GM23338 (cell line): Measurements from ENCODE around the gene DAGLA. TPM values are rescaled to one million over a fixed set of nuclear protein-coding genes. Genes with fewer than 3 reads are reported as not detected.
A peak's percentile ranks its signal among the peaks of the same experiment; 100 is the strongest.

Source experiments
- ATAC-seq: fragments of 200-7000 bp; cut with Tn5 transposase; 3 replicates; pipeline ENCODE4 v1.9.1; 2020
- DNase-seq: peaks from one replicate; pipeline ENCODE4 v3.0.0-alpha.2; 2015; ENCODE audit warnings: low spot score
- H2AFZ ChIP-seq: fragments of 200-600 bp; sonication (generic); 2 replicates; pipeline ENCODE4 v1.8.0; 2016; ENCODE audit warnings: antibody characterized with exemption, mild to moderate bottlenecking, moderate library complexity
- H3F3A ChIP-seq: fragments of 200-600 bp; sonication (generic); replicated peaks from 2 replicates; pipeline ENCODE4 v1.8.0; 2017; ENCODE audit warnings: antibody characterized with exemption, mixed run types, low read depth
- H3K27ac ChIP-seq: fragments of 200-600 bp; sonication (generic); 2 replicates; pipeline ENCODE4 v1.6.1; 2016; ENCODE audit warnings: low read depth
- H3K27me3 ChIP-seq: fragments of 200-600 bp; sonication (generic); 2 replicates; pipeline ENCODE4 v1.8.0; 2016; ENCODE audit warnings: mild to moderate bottlenecking, mixed run types, moderate library complexity; ENCODE audit not compliant: insufficient read depth
- H3K36me3 ChIP-seq: fragments of 200-600 bp; sonication (generic); 2 replicates; pipeline ENCODE4 v1.8.0; 2016; ENCODE audit warnings: mild to moderate bottlenecking; ENCODE audit not compliant: insufficient read depth
- H3K4me1 ChIP-seq: fragments of 200-600 bp; sonication (generic); 2 replicates; pipeline ENCODE4 v1.8.0; 2016; ENCODE audit warnings: mild to moderate bottlenecking, moderate library complexity; ENCODE audit not compliant: insufficient read depth
- H3K4me2 ChIP-seq: fragments of 200-600 bp; sonication (generic); 2 replicates; pipeline ENCODE4 v1.7.1; 2017; ENCODE audit warnings: mixed run types
- H3K4me3 ChIP-seq: fragments of 200-600 bp; sonication (generic); 2 replicates; pipeline ENCODE4 v1.6.1; 2016; ENCODE audit warnings: mixed run types
- H3K79me2 ChIP-seq: fragments of 200-600 bp; sonication (generic); replicated peaks from 2 replicates; pipeline ENCODE4 v1.8.0; 2017; ENCODE audit warnings: mild to moderate bottlenecking; ENCODE audit not compliant: insufficient read depth
- H3K9me2 ChIP-seq: fragments of 200-600 bp; sonication (generic); 2 replicates; pipeline ENCODE4 v1.8.0; 2017; ENCODE audit not compliant: insufficient read depth
- H4K20me1 ChIP-seq: fragments of 200-600 bp; sonication (generic); replicated peaks from 2 replicates; pipeline ENCODE4 v1.8.0; 2017; ENCODE audit warnings: mild to moderate bottlenecking; ENCODE audit not compliant: insufficient read depth
- H3K27ac Mint-ChIP-seq: 2 replicates; pipeline ENCODE4 v1.8.0; 2020; ENCODE audit warnings: inconsistent platforms, mild to moderate bottlenecking, moderate library complexity, mixed read lengths
- H3K27me3 Mint-ChIP-seq: 3 replicates; pipeline ENCODE4 v1.8.0; 2022; ENCODE audit warnings: low read depth, mild to moderate bottlenecking, moderate library complexity, mixed read lengths, inconsistent platforms; ENCODE audit not compliant: insufficient read depth, poor library complexity
- H3K36me3 Mint-ChIP-seq: 3 replicates; pipeline ENCODE4 v1.8.0; 2021; ENCODE audit warnings: low read depth, mild to moderate bottlenecking, inconsistent platforms, moderate library complexity, mixed read lengths
- H3K4me1 Mint-ChIP-seq: 3 replicates; pipeline ENCODE4 v1.8.0; 2020; ENCODE audit warnings: mild to moderate bottlenecking, inconsistent platforms, mixed read lengths
- H3K4me3 Mint-ChIP-seq: 3 replicates; pipeline ENCODE4 v1.8.0; 2021; ENCODE audit warnings: moderate library complexity, mild to moderate bottlenecking, inconsistent platforms, mixed read lengths
- H3K9me3 Mint-ChIP-seq: 3 replicates; pipeline ENCODE4 v1.8.0; 2020; ENCODE audit warnings: moderate library complexity, mild to moderate bottlenecking, inconsistent platforms, mixed read lengths
- CREB1 ChIP-seq: fragments of 250-450 bp; sonication (Bioruptor Pico); IDR thresholded peaks from 2 replicates; pipeline ENCODE4 v1.5.0; 2020; ENCODE audit warnings: low read depth, mild to moderate bottlenecking, moderate library complexity
- ETS1 ChIP-seq: IDR thresholded peaks from 2 replicates; pipeline ENCODE4 v1.6.1; 2016; ENCODE audit warnings: antibody characterized with exemption
- EZH2 ChIP-seq: fragments of 200-600 bp; sonication (generic); IDR thresholded peaks from one replicate; pipeline ENCODE4 v1.8.0; 2017; ENCODE audit warnings: antibody characterized with exemption, mild to moderate bottlenecking, low read depth; ENCODE audit not compliant: unreplicated experiment
- EZH2phosphoT487 ChIP-seq: fragments of 200-600 bp; sonication (generic); IDR thresholded peaks from one replicate; pipeline ENCODE4 v1.8.1; 2018; ENCODE audit warnings: antibody characterized with exemption; ENCODE audit not compliant: unreplicated experiment
- POLR2AphosphoS5 ChIP-seq: IDR thresholded peaks from 2 replicates; pipeline ENCODE4 v1.6.1; 2016; ENCODE audit warnings: antibody characterized with exemption, low read depth
- ZNF462 ChIP-seq: fragments of 250-450 bp; sonication (Bioruptor Pico); IDR thresholded peaks from 2 replicates; pipeline ENCODE4 v1.5.0; 2020; ENCODE audit warnings: mild to moderate bottlenecking, moderate library complexity
- polyA plus RNA-seq: library from polyadenylated mRNA; unstranded; fragments of >200 nt; fragmentation: Nextera tagmentation; extraction: Ambion mirVana; gene quantifications from 2 replicates; pipeline ENCODE4 v1.2.1, GENCODE V29; 2016
- total RNA-seq: library from RNA; depleted of rRNA; stranded (reverse); fragments of >200 nt; shearing (Covaris generic); gene quantifications from 2 replicates; pipeline ENCODE4 v1.2.3, GENCODE V29; 2014
- TF ChIP-seq, protein P1 (sequence below), 2 experiments: fragments of 200-600 bp in 1 of 2; sonication (generic) in 1 of 2; conservative IDR thresholded peaks; 2 replicates each; pipeline versions ENCODE4 v1.5.1 to v1.6.1; 2016 to 2017; ENCODE audit warnings: antibody characterized with exemption in 2 of 2, low read depth in 2 of 2, mild to moderate bottlenecking in 2 of 2, moderate library complexity in 1 of 2

DAGLA gene
- total and polyA plus RNA-seq, 2 experiments from 2014 or later: 0.55 to 2.5 TPM

GRCh38 chr11:61771195-61771894, 91.2 kb downstream of the DAGLA start:
- Histone ChIP-seq H2AFZ (no peak overlapping the region), H3K27me3 (no peaks in the 10 kb centered on the region), H3F3A (no peaks in the 10 kb centered on the region), H3K27ac (no peak overlapping the region), H3K4me1 (peaks cover 6% of the 10 kb centered on the region), H3K4me2 (no peak overlapping the region), H3K79me2 (no peaks in the 10 kb centered on the region), H3K4me3 (no peak overlapping the region), H4K20me1 (no peaks in the 10 kb centered on the region), H3K36me3 (no peaks in the 10 kb centered on the region), H3K9me2 (no peaks in the 10 kb centered on the region)
- H3K27ac Mint-ChIP-seq: no peak overlapping the region
- peaks cover 6% of the 10 kb centered on the region for H3K27me3 Mint-ChIP-seq
- no peak overlapping the region; the same call in 2 of the 3 replicates for H3K4me3 Mint-ChIP-seq
- TF ChIP-seq EZH2phosphoT487 (no peak), EZH2 (no peak), CREB1 (CRISPR knock-in tag) (no peak)
- ATAC-seq: peak; percentile 5; the same call in 1 of the 3 replicates
- DNase-seq: no peak
- H3K9me3 Mint-ChIP-seq: no peaks in the 10 kb centered on the region
- H3K36me3 Mint-ChIP-seq: no peaks in the 10 kb centered on the region; the same call in 2 of the 3 replicates
- H3K4me1 Mint-ChIP-seq: peaks cover 14% of the 10 kb centered on the region

DNA sequence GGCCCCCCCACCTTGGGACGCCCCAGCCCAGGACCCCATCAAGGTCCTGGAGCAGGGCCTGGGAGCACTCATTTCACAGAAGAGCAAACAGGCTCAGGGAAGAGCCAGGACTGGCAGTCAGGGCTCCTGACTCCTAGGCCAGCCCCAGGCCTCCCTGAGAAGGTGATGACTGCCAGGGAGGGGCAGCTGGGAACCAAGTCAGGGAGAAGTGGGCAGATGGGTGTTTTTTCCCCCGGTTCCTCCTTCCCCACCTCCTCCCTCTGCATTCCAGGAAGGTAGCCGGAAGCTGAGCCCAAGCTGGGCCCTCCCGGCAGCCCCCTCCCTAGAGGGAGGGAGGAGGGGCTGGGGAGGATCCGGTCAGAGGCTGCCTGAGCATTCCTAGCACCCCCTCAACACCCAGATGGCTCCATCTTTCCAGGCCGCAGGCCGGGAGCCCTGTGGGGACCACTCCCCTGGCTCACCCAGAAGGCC, 91.8 kb downstream of the DAGLA start:
- peaks cover 6% of the 10 kb centered on the region for H3K27me3 Mint-ChIP-seq
- DNase-seq: peak; percentile 68
- H3K27ac ChIP-seq: no peak overlapping the region

More for the DNA sequence above, 91.8 kb downstream of the DAGLA start:
- Histone ChIP-seq H3K36me3 (no peaks in the 10 kb centered on the region), H3K4me2 (no peak overlapping the region), H3K79me2 (no peaks in the 10 kb centered on the region), H2AFZ (no peak overlapping the region), H3K27me3 (no peaks in the 10 kb centered on the region), H3K4me1 (peaks cover 6% of the 10 kb centered on the region), H3K4me3 (no peak overlapping the region), H4K20me1 (no peaks in the 10 kb centered on the region), H3K9me2 (no peaks in the 10 kb centered on the region), H3F3A (no peaks in the 10 kb centered on the region)
- peaks cover 20% of the 10 kb centered on the region for H3K4me1 Mint-ChIP-seq
- ATAC-seq: peak; percentile 34
- H3K9me3 Mint-ChIP-seq: no peaks in the 10 kb centered on the region
- no peak overlapping the region for H3K4me3 Mint-ChIP-seq
- no peak overlapping the region for H3K27ac Mint-ChIP-seq
- TF ChIP-seq ZNF462: no peak
- TF ChIP-seq, protein P1, sequence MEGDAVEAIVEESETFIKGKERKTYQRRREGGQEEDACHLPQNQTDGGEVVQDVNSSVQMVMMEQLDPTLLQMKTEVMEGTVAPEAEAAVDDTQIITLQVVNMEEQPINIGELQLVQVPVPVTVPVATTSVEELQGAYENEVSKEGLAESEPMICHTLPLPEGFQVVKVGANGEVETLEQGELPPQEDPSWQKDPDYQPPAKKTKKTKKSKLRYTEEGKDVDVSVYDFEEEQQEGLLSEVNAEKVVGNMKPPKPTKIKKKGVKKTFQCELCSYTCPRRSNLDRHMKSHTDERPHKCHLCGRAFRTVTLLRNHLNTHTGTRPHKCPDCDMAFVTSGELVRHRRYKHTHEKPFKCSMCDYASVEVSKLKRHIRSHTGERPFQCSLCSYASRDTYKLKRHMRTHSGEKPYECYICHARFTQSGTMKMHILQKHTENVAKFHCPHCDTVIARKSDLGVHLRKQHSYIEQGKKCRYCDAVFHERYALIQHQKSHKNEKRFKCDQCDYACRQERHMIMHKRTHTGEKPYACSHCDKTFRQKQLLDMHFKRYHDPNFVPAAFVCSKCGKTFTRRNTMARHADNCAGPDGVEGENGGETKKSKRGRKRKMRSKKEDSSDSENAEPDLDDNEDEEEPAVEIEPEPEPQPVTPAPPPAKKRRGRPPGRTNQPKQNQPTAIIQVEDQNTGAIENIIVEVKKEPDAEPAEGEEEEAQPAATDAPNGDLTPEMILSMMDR (conservative IDR thresholded peaks at IDR 0.05; ENCODE audit: low read depth in 2 of 2): no peak
- TF ChIP-seq POLR2AphosphoS5: no peak
- TF ChIP-seq EZH2phosphoT487: no peak
- no peak for TF ChIP-seq EZH2
- no peak for TF ChIP-seq ETS1
- no peaks in the 10 kb centered on the region; the same call in 2 of the 3 replicates for H3K36me3 Mint-ChIP-seq
